Loucy (cell line): Measurements from ENCODE around the gene SETBP1.

ENCODE experiments used
- EZH2phosphoT487 ChIP-seq: fragments of 200-600 bp; IDR thresholded peaks from 2 replicates; pipeline ENCODE4 v1.6.1; 2018; ENCODE audit warnings: antibody characterized with exemption, mild to moderate bottlenecking, moderate library complexity, borderline replicate concordance
- TF ChIP-seq, protein P1 (sequence below): fragments of 200-600 bp; sonication (generic); conservative IDR thresholded peaks from 2 replicates; pipeline ENCODE4 v1.5.1; 2014; ENCODE audit warnings: mild to moderate bottlenecking, antibody characterized with exemption, low read length

DNA sequence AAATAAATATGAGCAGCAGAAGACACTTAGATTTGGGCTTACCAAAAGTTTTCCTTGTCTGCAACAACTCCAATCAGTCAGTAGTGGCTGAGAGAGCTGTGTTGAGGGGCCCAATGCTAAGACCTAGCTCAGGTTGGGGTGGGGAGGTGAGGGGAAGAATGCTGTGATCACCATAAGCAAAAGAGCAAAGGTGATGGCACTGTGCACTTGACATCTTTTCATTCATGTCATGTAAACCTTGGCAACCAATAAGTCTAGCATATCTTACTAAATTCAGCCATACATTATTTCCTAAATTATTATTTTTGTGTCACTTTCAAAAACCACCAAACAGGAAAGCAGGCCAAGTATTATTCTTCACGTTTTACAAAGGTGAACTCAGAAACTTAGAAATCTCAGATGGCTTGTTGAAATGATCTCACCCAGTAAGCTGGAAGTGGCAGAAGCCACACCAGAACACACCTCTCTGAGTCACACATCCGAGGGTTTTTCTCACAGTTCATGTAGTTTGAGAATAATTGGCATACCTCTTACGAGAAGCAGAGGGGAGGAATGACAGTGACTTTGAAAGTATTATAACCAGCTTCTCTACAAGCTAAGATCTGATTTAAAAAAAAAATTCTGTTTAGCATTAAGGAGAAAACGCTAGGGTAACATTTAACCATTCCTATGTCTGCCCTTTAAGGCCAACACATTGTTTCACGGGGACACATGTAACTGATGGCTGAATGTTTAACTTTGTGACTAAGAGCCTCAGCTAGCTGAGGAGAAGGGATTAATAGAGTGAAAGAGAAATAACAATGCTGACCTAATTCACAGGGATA lies 43.3 kb upstream of the SETBP1 start:
- TF ChIP-seq, protein P1, sequence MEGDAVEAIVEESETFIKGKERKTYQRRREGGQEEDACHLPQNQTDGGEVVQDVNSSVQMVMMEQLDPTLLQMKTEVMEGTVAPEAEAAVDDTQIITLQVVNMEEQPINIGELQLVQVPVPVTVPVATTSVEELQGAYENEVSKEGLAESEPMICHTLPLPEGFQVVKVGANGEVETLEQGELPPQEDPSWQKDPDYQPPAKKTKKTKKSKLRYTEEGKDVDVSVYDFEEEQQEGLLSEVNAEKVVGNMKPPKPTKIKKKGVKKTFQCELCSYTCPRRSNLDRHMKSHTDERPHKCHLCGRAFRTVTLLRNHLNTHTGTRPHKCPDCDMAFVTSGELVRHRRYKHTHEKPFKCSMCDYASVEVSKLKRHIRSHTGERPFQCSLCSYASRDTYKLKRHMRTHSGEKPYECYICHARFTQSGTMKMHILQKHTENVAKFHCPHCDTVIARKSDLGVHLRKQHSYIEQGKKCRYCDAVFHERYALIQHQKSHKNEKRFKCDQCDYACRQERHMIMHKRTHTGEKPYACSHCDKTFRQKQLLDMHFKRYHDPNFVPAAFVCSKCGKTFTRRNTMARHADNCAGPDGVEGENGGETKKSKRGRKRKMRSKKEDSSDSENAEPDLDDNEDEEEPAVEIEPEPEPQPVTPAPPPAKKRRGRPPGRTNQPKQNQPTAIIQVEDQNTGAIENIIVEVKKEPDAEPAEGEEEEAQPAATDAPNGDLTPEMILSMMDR = no peak
- TF ChIP-seq EZH2phosphoT487 = no peak
